HG03135 (cell line): Measurements from ENCODE around the gene SCP2.

Source experiments
- ATAC-seq: cut with Tn5 transposase; IDR thresholded peaks from one replicate; pipeline ENCODE4 v1.9.1; 2021; ENCODE audit warnings: mild to moderate bottlenecking, moderate library complexity; ENCODE audit not compliant: unreplicated experiment

Gene SCP2

DNA sequence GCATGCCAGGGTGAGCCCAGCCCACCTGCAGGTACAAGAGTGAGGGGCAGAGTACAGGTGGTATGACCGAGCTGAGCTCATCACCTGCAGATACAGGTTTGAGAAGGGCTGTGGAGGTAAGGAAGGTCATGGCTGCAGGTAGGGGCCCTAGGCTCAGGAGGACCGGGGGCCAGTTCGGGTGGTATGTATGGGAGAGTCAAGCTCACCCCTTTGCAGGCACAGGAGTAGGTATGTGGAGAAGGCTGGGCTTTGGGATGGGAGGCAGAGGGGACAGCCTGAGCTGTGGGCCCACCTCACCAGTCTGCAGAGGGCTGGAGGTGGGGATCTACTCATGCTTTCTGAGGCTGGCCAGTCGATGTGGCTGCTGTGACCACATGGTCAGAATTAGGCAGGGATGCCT is 152.2 kb downstream of the SCP2 start:
- ATAC-seq = no peak

DNA sequence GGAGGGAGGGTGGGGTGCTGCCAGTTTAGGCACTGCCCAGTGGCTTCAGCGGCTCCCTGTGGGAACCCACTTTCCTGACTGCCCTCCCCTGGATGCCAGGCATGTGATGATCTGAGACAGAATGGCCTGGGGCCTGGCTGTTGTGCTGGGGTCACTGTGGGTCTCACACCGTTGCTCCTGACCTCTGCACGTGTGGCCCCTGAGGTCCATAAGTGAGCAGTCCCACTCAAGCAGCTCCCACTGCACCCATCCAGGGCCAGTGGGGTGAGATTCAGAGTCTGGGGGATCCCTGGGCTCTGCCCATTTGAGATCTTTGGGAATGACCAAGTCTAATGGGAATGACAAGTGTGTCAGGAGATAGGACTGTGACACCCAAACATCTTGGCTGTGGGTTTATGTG is 153.0 kb downstream of the SCP2 start:
- ATAC-seq = no peak

DNA sequence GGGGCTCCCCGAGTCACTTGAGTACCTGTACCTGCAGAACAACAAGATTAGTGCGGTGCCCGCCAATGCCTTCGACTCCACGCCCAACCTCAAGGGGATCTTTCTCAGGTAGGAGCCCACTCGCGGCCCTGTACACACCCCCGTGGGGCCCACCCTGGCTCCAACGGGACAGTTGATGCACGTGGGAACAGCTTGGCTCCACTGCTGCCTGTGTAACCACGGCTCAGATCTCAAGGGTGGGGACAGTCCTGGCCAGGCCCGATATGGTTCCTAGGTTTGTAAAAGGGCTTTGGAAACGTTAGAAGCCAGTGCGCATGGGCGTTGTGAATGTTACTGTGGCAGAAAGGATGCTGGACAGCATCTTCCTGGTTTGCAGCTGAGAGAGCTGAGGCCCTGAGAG is 153.7 kb downstream of the SCP2 start:
- ATAC-seq = no peak

DNA sequence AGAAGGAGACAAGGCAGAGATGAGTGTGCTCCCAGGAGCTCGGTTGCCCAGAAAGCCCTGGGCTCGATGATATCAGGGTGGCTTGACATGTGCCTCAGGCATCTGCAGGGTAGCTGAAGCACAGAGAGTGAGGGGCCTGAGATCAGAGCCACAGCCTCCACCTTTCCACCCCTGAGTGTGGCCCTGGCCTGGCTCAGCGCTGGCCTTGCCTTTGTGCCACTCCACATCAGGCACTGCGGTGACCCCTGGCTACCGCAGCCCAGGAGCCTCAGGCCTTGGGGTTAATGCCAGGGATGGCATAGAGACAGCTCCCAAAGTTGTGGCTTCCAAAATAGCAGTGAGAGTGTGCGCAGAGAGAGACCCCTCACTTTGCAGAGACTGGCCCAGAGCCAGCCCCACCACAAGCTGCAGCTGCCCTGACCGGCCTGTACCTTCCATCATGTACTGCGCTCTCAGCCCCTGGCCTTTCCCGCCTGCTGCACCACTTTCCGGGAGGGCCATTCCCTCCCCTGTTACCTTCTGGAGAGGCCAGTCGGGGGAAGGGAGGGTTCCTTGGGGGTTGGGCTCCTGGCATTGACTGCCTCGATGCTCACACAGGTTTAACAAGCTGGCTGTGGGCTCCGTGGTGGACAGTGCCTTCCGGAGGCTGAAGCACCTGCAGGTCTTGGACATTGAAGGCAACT is 154.4 kb downstream of the SCP2 start:
- no peak for ATAC-seq

DNA sequence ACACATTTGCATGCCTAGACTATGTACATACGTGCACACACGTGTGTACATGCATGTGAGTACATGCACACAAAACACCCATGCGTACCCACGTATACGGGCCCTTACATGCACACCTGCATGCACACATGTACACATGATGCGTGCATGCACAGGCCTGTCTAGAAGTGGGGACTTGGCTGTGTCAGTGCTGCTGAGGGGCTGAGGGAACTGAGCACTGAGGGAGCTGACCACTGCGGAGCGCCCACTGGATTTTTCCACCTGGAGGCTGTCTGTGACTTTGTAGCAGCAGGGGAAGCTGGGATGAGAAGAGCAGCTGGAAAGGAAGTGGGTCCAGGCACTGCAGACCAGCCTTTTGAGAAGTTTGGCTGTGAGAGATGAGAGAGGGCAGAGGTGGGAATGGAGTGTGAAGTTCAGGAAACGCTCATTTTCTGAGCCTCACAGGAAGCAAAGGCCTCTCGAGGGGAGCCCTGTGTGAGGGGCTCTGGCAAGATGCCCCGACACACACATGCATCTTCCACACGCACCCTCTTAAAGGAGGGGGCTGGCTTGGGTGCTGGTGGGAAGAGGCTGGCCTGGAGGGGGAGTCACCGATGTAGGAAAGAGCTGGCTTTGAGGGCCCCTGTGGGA is 155.9 kb downstream of the SCP2 start:
- ATAC-seq = no peak

DNA sequence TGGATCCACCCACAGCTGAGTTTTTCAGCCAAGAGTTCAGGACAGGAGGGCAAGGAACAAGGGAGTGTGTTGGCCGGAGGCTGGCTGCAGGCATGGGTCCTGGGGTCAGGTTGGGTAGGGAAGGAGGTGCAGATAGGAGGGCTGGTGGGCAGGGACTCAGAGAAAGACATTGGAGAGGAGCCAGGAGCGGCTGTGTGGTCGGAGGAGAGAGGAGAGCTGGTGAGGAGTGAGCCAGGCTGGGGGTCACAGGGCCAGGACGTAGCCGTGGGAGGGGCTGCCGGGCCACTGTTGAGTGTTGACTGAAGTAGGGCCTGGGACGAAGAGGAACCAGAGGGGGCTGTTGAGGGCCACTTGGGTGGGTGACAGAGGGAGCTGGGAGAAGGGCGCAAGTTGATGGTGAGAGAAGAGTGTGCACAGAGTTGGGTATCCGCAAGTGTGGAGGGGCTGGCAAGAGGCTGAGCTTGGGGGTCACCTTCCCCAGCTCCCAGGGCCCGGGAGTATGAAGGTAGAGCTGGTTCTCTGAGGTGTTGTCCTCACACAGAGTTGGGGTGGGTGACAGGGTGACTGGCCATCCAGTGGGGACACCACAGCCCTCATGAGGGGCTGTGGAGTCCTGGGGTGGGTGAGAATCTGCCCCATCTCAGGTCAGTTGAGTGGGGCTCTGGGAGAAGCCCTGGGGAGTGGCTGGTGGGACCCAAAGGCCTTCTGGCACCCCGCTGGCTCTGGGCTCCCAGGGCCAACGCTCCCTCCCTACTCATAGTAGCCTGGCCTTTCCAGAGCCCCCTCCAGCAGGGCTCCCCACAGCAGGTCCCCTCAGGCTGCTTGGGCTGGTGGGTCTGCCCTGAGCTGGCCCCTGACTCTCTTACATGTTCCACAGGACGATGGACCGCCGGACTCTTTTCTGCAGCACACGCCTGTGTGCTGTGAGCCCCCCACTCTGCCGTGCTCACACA is 156.8 kb downstream of the SCP2 start:
- ATAC-seq = no peak

DNA sequence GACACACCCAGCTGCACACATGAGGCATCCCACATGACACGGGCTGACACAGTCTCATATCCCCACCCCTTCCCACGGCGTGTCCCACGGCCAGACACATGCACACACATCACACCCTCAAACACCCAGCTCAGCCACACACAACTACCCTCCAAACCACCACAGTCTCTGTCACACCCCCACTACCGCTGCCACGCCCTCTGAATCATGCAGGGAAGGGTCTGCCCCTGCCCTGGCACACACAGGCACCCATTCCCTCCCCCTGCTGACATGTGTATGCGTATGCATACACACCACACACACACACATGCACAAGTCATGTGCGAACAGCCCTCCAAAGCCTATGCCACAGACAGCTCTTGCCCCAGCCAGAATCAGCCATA is 157.5 kb downstream of the SCP2 start:
- no peak for ATAC-seq

DNA sequence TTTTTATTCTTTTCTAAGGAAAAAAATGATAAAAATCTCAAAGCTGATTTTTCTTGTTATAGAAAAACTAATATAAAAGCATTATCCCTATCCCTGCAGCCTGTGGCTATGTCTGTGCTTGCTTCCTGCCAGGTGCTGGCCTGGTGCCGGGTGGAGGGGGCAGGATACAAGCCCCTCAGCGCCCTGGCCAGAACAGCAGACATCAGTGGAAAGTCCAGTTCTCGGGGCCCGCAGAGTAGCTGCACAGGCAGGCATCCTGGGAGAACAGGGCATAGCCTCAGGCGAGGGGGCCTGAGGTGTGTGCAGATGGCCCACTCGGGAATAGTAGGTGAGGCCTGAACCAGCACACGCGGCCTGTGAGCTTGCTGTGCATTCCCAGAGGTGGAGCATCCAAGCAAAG is 158.3 kb downstream of the SCP2 start:
- no peak for ATAC-seq

DNA sequence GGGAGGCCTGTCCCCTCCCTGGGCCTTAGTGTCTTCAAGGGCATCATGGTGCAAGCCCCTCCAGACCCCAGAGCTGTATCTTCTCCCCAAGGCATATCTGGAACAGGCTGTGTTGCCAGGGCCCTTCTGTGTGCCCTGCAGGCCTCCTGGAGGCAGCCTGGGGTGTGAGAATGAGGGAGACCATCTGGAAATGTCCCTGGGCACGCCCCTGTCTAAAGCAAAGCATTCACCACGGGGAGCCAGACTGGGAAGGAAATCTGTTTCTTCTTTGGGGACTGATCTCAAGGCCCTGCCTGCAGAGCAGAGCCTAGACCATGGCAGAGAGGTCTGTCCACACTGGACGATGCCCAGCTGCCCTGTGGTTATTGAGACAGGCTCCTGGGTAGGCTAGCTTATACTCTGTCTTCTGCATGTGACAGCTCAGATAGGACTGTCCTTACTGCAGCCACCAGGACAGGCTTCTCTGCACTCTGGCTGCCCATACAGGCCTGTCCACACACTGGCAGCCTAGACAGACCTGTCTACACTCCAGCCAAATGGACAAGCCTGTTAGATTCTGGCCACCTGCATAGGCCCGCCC is 159.5 kb downstream of the SCP2 start:
- no peak for ATAC-seq

DNA sequence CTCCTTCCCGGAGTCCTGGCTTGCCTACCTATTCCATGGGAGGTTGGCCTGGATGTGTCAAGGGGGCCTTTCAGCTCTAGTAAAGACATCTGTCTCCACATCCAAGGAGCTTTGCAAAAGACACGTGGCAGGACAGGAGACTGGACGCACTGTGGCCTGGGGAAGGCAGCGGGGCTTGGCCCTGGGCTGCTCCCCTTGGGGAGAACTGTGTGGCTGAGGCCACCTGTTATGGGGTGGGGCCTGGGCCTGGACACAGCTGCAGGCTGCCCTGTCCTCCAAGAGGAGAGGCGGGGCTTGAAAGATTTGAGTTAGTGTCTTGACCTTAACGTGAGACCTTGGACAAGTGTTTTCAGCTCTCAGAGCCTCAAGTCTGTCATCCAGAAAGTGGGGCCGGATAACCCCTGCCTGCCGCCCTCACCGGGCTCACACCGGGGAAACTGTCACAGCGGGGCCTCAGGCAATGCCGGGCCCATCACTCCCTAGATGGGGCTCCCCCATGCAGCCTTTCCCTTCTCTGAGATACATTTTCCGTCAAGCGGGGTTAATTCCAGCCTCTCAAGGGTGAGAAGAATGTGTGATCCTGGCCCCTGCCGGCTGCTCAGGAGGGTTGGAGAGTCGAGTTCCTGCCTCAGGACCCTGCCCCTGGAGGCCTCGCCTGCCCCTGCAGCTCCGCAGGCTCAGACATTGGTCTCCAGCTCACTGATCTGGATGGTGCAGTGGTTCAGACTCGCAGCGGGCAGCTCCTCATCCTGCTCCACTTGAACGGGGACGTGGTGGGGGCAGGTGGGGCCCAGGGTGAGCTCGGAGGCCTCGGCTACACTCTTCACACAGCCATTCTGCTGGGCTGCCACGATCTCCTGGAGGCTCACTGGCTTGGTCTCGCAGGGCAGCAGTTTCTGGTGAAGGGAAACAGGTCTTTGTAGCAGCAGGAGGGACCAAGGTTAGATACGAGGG is 160.5 kb downstream of the SCP2 start:
- no peak for ATAC-seq

DNA sequence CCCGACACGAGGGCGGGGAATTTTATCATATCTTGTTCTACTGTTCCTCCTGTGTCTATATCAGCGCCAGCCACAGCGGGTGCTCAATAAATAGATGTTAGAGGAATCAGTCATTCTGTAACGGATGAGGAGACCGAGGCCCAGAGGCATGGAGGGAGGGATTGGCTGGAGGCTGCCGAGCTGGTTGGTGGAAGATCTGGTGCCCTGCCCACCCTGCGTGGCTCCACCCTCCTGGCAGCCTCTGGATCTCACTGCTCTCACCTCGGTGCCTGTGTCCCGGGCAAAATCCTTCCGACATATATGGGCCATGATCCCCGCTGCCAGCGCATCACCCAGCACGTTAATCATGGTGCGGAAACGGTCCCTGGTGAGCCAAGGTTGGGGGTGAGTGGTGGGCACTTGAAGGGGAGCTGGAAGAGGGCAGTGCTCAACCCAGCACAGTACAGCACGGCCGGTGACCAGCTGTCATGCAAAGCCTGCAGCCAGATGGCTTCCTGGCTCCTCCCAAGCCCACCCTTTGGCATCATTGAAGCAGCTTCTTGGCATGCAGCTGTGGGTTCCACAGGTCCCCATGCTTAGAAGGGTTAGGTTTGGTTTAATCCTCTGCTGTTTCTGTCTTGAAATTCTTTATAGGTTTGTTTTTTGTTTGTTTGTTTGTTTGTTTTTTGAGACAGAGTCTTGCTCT is 161.7 kb downstream of the SCP2 start:
- no peak for ATAC-seq

DNA sequence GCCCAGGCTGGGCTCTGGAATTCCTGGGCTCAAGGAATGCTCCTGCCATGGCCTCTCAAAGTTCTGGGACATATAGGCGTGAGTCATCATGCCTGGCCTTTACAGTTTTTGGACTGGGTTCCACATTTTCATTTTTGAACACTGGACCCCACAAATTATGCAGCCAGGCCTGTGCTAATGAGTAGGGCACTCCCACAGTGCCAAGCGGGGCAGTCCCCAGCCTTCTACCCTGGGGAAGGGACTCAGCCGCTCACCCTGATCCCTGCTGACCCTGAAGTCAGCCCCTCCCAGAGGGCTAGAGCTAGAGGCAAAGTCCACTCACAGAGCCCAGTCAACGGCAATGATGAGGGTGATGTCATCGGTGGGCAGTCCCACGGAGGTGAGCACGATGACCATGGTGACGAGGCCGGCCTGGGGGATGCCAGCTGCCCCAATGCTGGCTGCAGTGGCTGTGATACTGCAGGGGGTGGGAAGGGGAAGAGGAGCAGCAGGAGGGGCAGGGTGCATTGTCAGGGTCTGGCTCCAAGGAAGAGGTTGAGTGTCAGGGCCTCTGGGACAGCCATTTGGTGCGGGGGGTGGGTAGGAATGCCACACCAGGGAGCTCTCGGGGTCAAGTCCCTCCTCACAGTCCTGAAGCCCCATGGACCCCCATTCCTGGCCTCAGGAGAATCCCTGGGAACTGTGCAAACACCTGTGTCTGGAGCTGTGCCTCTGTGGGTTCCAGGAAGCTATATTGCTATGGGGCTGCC is 162.6 kb downstream of the SCP2 start:
- ATAC-seq = no peak

DNA sequence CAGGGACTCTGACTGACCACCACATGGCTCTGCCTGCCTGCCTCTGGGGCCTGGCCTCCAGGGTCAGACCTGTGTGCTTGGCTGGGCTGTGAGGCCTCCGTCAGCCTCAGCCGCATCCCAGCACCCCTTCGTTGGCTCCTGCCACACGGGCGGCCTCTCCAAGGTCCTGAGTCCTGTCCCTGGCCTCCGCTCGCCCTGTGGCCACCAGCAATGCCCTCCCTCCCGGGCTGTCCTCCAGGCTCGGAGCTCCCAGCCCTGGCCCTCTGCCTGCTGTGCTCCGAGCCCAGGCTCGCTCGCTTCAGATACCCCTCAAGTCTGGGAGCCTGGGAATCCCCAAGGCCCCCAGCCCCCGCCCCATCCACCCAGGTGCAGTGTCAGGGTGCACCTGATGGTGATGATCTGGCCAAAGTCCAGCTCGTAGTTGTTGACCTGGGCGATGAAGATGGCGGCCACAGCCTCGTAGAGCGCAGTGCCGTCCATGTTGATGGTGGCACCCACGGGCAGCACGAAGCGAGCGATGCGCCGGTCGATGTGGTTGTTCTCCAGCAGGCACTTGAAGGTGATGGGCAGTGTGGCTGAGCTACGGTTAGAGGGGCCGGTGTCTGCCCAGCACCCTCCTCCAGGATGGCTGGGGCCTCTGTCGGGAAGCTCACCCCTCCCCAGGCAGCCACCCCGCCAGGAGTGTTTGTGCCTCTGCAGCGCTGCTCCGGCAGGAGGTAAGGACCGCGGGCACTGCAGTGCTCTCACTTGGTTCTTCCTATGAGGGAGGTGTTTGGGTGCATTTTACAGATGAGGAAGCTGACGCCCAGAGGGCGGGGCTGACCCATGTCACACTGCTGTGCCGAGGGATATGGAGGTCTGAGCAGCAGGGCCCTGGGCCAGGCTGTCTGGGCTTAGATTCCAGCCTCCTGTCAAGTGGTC is 163.4 kb downstream of the SCP2 start:
- no peak for ATAC-seq

DNA sequence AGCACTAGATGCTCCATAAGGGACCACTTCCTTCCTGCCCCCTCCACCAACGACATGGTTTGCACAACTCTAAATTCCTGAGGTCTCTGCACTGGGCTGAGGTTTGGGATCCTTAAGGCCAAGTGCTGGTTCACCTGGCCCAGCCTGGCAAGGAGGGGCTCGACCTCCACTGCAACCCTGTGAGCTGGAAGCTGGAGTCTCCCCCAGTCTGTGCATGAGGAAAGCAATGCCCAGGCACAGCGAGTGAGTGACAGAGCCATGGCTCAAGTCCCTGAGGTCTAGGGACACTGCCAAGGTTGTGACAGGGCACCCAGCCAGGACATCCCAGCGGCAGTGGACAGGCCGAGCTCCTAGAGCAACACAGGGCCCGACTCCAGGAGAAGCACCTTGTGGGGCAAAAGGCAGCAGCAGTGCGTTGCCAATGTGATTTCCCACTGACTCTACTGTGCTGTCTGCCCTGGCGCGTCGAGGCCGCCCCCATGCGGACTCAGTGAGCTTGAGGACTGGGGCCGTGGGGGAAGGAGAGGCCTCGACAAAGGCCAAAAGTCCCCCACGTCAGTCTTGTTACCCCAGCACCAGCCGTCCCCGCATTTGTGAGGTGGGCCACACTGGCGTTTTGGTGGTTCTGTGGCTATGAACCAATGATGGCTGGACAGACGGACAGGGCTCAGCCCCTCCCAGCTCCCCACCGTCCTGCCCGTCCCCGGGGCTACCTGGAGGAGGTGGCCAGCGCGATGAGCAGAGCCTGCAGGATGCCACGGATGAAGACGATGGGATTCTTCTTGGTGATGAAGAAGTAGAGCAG is 165.0 kb downstream of the SCP2 start:
- ATAC-seq = no peak

DNA sequence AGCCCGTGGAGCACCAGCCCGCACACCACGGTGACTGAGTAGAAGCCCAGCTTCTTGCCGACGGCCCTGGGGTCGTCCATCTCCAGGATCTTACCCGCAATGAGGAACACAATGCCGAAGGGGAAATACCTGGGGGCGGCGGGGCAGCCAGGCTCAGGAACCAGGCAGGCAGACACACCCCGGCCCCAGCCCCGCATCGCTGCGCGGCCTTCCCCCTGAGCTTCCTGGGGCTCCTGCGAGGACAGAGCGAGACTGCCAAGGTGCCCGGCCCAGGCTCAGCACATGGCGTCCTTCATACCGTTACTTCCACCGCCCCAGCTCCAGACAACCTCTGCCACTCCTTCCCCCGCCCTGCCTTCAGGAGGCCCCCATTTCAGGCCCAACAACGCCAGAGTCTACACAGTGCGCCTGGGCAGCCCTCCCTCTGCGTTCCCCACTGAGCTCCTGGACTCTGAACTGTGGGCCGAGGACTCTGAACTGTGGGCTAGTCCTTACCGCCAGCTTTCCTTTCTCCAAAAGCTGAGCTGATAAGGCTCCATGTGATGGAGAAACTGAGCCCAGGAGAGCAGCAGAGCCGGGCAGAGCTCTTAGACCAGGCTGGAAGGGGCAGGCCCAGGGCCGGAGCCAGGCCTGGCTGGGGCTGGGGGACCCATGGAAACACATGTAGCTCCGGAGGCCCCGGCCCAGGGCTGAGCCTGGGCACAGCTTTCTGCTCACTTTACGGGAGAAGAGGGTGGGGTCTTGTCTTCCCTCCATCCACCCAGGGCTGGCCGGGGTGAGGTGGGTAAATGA is 165.8 kb downstream of the SCP2 start:
- no peak for ATAC-seq

DNA sequence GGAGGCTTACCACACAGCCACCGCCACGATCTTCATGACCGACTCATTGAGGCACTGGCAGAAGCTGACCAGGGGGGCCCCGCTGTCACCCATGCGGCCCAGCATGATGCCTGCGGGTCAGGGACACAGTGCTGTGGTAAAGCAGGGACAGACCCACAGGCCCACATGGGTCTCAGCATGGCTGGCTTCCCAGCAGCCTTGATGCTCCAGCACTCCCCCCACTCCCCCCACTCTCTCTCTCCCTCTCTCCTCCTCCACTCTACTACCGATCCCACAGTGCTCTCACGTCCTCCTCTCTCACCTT is 166.3 kb downstream of the SCP2 start:
- no peak for ATAC-seq
